OCI-LY3 (cell line): ENCODE data around the gene CCL20.

ENCODE experiments used
- H2AFZ ChIP-seq: fragments of 200-600, 300-600 bp; shearing (Covaris generic); 2 replicates; pipeline ENCODE4 v1.6.0; 2014; ENCODE audit warnings: antibody characterized with exemption, low read depth, low read length
- H3K27ac ChIP-seq: fragments of 200-600, 300-600 bp; sonication (generic); 2 replicates; pipeline ENCODE4 v1.5.1; 2014; ENCODE audit warnings: mild to moderate bottlenecking, low read length, moderate library complexity, mixed read lengths
- H3K27me3 ChIP-seq: fragments of 200-600, 300-600 bp; sonication (generic); 2 replicates; pipeline ENCODE4 v1.6.1; 2014; ENCODE audit warnings: low read depth, low read length, mixed read lengths
- H3K36me3 ChIP-seq: fragments of 200-600, 300-600 bp; sonication (generic); replicated peaks from 2 replicates; pipeline ENCODE3; 2014; ENCODE audit warnings: low read depth, low read length, mixed read lengths
- H3K4me1 ChIP-seq: fragments of 300-600, 200-600 bp; sonication (generic); 2 replicates; pipeline ENCODE4 v1.6.1; 2014; ENCODE audit warnings: low read length, mixed read lengths
- H3K4me2 ChIP-seq: fragments of 200-600, 300-600 bp; sonication (generic); 2 replicates; pipeline ENCODE4 v1.6.1; 2014; ENCODE audit warnings: low read length, mixed read lengths
- H3K4me3 ChIP-seq: fragments of 300-600, 200-600 bp; sonication (generic); 2 replicates; pipeline ENCODE4 v1.5.1; 2014; ENCODE audit warnings: antibody characterized with exemption, mild to moderate bottlenecking, low read length, moderate library complexity
- H3K79me2 ChIP-seq: fragments of 300-600, 200-600 bp; shearing (Covaris generic); 2 replicates; pipeline ENCODE4 v1.6.1; 2014; ENCODE audit warnings: mild to moderate bottlenecking, low read length, mixed read lengths
- H3K9ac ChIP-seq: fragments of 300-600, 200-600 bp; shearing (Covaris generic); 2 replicates; pipeline ENCODE4 v1.6.0; 2014; ENCODE audit warnings: mild to moderate bottlenecking, low read length, moderate library complexity
- H3K9me3 ChIP-seq: fragments of 200-600, 300-600 bp; shearing (Covaris generic); 2 replicates; pipeline ENCODE4 v1.6.1; 2014; ENCODE audit warnings: low read length, mixed read lengths; ENCODE audit not compliant: insufficient read depth
- H4K20me1 ChIP-seq: fragments of 200-600, 300-600 bp; sonication (generic); 2 replicates; pipeline ENCODE4 v1.6.1; 2016; ENCODE audit warnings: low read length, mixed read lengths; ENCODE audit not compliant: insufficient read depth
- CTCF ChIP-seq: fragments of 200-600, 300-600 bp; sonication (generic); IDR thresholded peaks from 2 replicates; pipeline ENCODE4 v1.5.1; 2014; ENCODE audit warnings: antibody characterized with exemption, low read length, low read depth
- EZH2phosphoT487 ChIP-seq: fragments of 200-600 bp; shearing (Covaris generic); IDR thresholded peaks from 2 replicates; pipeline ENCODE4 v1.6.1; 2018; ENCODE audit warnings: antibody characterized with exemption, mixed run types, low read depth

CCL20 gene

GRCh38 chr2:227815066-227815465 lies 1.4 kb downstream of the CCL20 start:
- Histone ChIP-seq H3K9me3 (no peaks in the 10 kb centered on the region), H3K79me2 (no peaks in the 10 kb centered on the region), H4K20me1 (no peaks in the 10 kb centered on the region), H3K4me2 (no peak overlapping the region), H3K27me3 (no peaks in the 10 kb centered on the region), H3K27ac (no peak overlapping the region), H3K9ac (no peak overlapping the region), H3K4me1 (no peaks in the 10 kb centered on the region), H3K36me3 (no peaks in the 10 kb centered on the region), H2AFZ (no peak overlapping the region), H3K4me3 (no peak overlapping the region)
- TF ChIP-seq CTCF (no peak), EZH2phosphoT487 (no peak)

GRCh38 chr2:227816507-227817294 lies 3.1 kb downstream of the CCL20 start:
- no peaks in the 10 kb centered on the region for H4K20me1 ChIP-seq
- no peaks in the 10 kb centered on the region for H3K4me1 ChIP-seq
- H3K9me3 ChIP-seq = no peaks in the 10 kb centered on the region
- TF ChIP-seq EZH2phosphoT487 = no peak
- TF ChIP-seq CTCF = no peak
- H3K4me2 ChIP-seq = no peak overlapping the region
- no peak overlapping the region for H3K27ac ChIP-seq
- no peak overlapping the region for H2AFZ ChIP-seq
- H3K79me2 ChIP-seq = no peaks in the 10 kb centered on the region
- H3K36me3 ChIP-seq = no peaks in the 10 kb centered on the region
- H3K9ac ChIP-seq = no peak overlapping the region
- H3K4me3 ChIP-seq = no peak overlapping the region
- no peaks in the 10 kb centered on the region for H3K27me3 ChIP-seq

DNA sequence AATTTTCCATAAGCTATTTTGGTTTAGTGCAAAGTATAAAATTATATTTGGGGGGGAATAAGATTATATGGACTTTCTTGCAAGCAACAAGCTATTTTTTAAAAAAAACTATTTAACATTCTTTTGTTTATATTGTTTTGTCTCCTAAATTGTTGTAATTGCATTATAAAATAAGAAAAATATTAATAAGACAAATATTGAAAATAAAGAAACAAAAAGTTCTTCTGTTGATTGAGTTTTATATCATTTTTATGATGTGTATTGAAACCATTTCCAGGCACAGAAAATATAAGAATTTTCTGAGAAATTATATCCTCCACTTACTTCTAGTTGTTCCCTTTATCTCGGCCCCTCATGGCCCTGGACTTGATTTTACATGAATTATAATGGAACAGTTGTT lies 3.7 kb downstream of the CCL20 start:
- Histone ChIP-seq H3K27ac (no peak overlapping the region), H3K9me3 (no peaks in the 10 kb centered on the region), H3K36me3 (no peaks in the 10 kb centered on the region), H3K4me3 (no peak overlapping the region), H2AFZ (no peak overlapping the region), H3K4me1 (no peaks in the 10 kb centered on the region), H4K20me1 (no peaks in the 10 kb centered on the region), H3K79me2 (no peaks in the 10 kb centered on the region), H3K9ac (no peak overlapping the region), H3K4me2 (no peak overlapping the region), H3K27me3 (no peaks in the 10 kb centered on the region)
- no peak for TF ChIP-seq EZH2phosphoT487
- no peak for TF ChIP-seq CTCF

GRCh38 chr2:227817850-227818674 lies 4.4 kb downstream of the CCL20 start:
- Histone ChIP-seq H3K27ac (no peak overlapping the region), H3K4me3 (no peak overlapping the region)

More at GRCh38 chr2:227817850-227818674, 4.4 kb downstream of the CCL20 start:
- Histone ChIP-seq H3K4me2 (no peak overlapping the region), H3K9me3 (no peaks in the 10 kb centered on the region), H3K9ac (no peak overlapping the region), H3K4me1 (no peaks in the 10 kb centered on the region), H3K36me3 (no peaks in the 10 kb centered on the region), H2AFZ (no peak overlapping the region), H3K79me2 (no peaks in the 10 kb centered on the region), H3K27me3 (no peaks in the 10 kb centered on the region), H4K20me1 (no peaks in the 10 kb centered on the region)
- TF ChIP-seq CTCF (no peak), EZH2phosphoT487 (no peak)
